OCI-LY1 (cell line): ENCODE data around the gene TSNAXIP1.

Experiments used
- EZH2 ChIP-seq: fragments of 200-600 bp; sonication (generic), shearing (Covaris generic); IDR thresholded peaks from 2 replicates; pipeline ENCODE4 v1.8.0; 2017; ENCODE audit warnings: borderline replicate concordance, mixed run types, mild to moderate bottlenecking, antibody characterized with exemption, low read length, moderate library complexity, mixed read lengths
- TF ChIP-seq, protein P1 (sequence below): fragments of 200-600 bp; sonication (generic), shearing (Covaris generic); IDR thresholded peaks from 2 replicates; pipeline ENCODE4 v1.5.1; 2017; ENCODE audit warnings: mild to moderate bottlenecking, antibody characterized with exemption, low read length, moderate library complexity, mixed read lengths

GRCh38 chr16:67846320-67847063 lies 39.8 kb downstream of the TSNAXIP1 start, which contains the start of gene NUTF2:
- TF ChIP-seq, protein P1, sequence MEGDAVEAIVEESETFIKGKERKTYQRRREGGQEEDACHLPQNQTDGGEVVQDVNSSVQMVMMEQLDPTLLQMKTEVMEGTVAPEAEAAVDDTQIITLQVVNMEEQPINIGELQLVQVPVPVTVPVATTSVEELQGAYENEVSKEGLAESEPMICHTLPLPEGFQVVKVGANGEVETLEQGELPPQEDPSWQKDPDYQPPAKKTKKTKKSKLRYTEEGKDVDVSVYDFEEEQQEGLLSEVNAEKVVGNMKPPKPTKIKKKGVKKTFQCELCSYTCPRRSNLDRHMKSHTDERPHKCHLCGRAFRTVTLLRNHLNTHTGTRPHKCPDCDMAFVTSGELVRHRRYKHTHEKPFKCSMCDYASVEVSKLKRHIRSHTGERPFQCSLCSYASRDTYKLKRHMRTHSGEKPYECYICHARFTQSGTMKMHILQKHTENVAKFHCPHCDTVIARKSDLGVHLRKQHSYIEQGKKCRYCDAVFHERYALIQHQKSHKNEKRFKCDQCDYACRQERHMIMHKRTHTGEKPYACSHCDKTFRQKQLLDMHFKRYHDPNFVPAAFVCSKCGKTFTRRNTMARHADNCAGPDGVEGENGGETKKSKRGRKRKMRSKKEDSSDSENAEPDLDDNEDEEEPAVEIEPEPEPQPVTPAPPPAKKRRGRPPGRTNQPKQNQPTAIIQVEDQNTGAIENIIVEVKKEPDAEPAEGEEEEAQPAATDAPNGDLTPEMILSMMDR = no peak
- no peak for TF ChIP-seq EZH2
